OCI-LY1 (cell line): ENCODE measurements around the gene CARMIL1.

ENCODE experiments used
- H2AFZ ChIP-seq: fragments of 200-600 bp; sonication (generic), shearing (Covaris generic); 2 replicates; pipeline ENCODE4 v1.6.0; 2014; ENCODE audit warnings: antibody characterized with exemption, mild to moderate bottlenecking, low read length
- H3F3A ChIP-seq: fragments of 200-600 bp; sonication (generic), shearing (Covaris generic); 2 replicates; pipeline ENCODE4 v1.6.0; 2014; ENCODE audit warnings: mild to moderate bottlenecking, antibody characterized with exemption, low read length, moderate library complexity; ENCODE audit not compliant: insufficient read depth
- H3K27ac ChIP-seq: fragments of 200-600 bp; sonication (generic); 2 replicates; pipeline ENCODE4 v1.5.1; 2014; ENCODE audit warnings: low read length, mixed run types, mild to moderate bottlenecking, low read depth; ENCODE audit not compliant: poor library complexity, severe bottlenecking
- H3K27me3 ChIP-seq: fragments of 200-600 bp; sonication (generic); 2 replicates; pipeline ENCODE4 v1.6.0; 2014; ENCODE audit warnings: antibody characterized with exemption, mild to moderate bottlenecking, low read length, moderate library complexity; ENCODE audit not compliant: insufficient read depth
- H3K36me3 ChIP-seq: fragments of 200-600 bp; sonication (generic); 2 replicates; pipeline ENCODE4 v1.6.1; 2014; ENCODE audit warnings: mild to moderate bottlenecking, antibody characterized with exemption, low read length, moderate library complexity, mixed read lengths; ENCODE audit not compliant: insufficient read depth
- H3K4me1 ChIP-seq: fragments of 200-600 bp; sonication (generic); 2 replicates; pipeline ENCODE4 v1.5.1; 2014; ENCODE audit warnings: mild to moderate bottlenecking, low read length, moderate library complexity; ENCODE audit not compliant: insufficient read depth, severe bottlenecking
- H3K4me2 ChIP-seq: fragments of 200-600 bp; sonication (generic), shearing (Covaris generic); 2 replicates; pipeline ENCODE4 v1.6.1; 2014; ENCODE audit warnings: low read length
- H3K4me3 ChIP-seq: fragments of 200-600 bp; sonication (generic); 2 replicates; pipeline ENCODE4 v1.5.1; 2014; ENCODE audit warnings: low read length, low read depth, mild to moderate bottlenecking, mixed read lengths; ENCODE audit not compliant: poor library complexity, severe bottlenecking
- H3K79me2 ChIP-seq: fragments of 200-600 bp; shearing (Covaris generic); 2 replicates; pipeline ENCODE4 v1.6.1; 2016; ENCODE audit warnings: mixed run types, low read length, mixed read lengths; ENCODE audit not compliant: insufficient read depth
- H3K9ac ChIP-seq: fragments of 200-600 bp; sonication (generic), shearing (Covaris generic); 2 replicates; pipeline ENCODE4 v1.6.1; 2014; ENCODE audit warnings: mild to moderate bottlenecking, low read length, mixed read lengths
- H3K9me2 ChIP-seq: fragments of 200-600 bp; sonication (generic), shearing (Covaris generic); 2 replicates; pipeline ENCODE4 v1.6.1; 2014; ENCODE audit warnings: low read depth, mild to moderate bottlenecking, low read length, mixed read lengths
- H3K9me3 ChIP-seq: fragments of 200-600 bp; shearing (Covaris generic); 2 replicates; pipeline ENCODE4 v1.6.1; 2014; ENCODE audit warnings: low read length, mixed read lengths
- H4K20me1 ChIP-seq: fragments of 200-600 bp; sonication (generic), shearing (Covaris generic); 2 replicates; pipeline ENCODE4 v1.6.0; 2016; ENCODE audit warnings: mild to moderate bottlenecking, low read length; ENCODE audit not compliant: insufficient read depth
- CTCF ChIP-seq: fragments of 200-600 bp; sonication (generic), shearing (Covaris generic); IDR thresholded peaks from 2 replicates; pipeline ENCODE4 v1.5.1; 2017; ENCODE audit warnings: mild to moderate bottlenecking, antibody characterized with exemption, low read length, moderate library complexity, mixed read lengths
- EZH2 ChIP-seq: fragments of 200-600 bp; sonication (generic), shearing (Covaris generic); IDR thresholded peaks from 2 replicates; pipeline ENCODE4 v1.8.0; 2017; ENCODE audit warnings: borderline replicate concordance, mixed run types, mild to moderate bottlenecking, antibody characterized with exemption, low read length, moderate library complexity, mixed read lengths

CARMIL1 gene

GRCh38 chr6:25660512-25660911 lies 381.3 kb downstream of the CARMIL1 start:
- Histone ChIP-seq H3K4me3 (no peak overlapping the region), H3K9me2 (no peaks in the 10 kb centered on the region), H3K9ac (no peak overlapping the region), H3K79me2 (no peaks in the 10 kb centered on the region), H3K27me3 (no peaks in the 10 kb centered on the region), H3K27ac (no peak overlapping the region), H3F3A (no peaks in the 10 kb centered on the region), H3K4me1 (no peaks in the 10 kb centered on the region), H2AFZ (no peak overlapping the region), H3K9me3 (no peaks in the 10 kb centered on the region), H3K36me3 (no peaks in the 10 kb centered on the region), H3K4me2 (no peak overlapping the region), H4K20me1 (no peaks in the 10 kb centered on the region)
- no peak for TF ChIP-seq CTCF
- no peak for TF ChIP-seq EZH2

DNA sequence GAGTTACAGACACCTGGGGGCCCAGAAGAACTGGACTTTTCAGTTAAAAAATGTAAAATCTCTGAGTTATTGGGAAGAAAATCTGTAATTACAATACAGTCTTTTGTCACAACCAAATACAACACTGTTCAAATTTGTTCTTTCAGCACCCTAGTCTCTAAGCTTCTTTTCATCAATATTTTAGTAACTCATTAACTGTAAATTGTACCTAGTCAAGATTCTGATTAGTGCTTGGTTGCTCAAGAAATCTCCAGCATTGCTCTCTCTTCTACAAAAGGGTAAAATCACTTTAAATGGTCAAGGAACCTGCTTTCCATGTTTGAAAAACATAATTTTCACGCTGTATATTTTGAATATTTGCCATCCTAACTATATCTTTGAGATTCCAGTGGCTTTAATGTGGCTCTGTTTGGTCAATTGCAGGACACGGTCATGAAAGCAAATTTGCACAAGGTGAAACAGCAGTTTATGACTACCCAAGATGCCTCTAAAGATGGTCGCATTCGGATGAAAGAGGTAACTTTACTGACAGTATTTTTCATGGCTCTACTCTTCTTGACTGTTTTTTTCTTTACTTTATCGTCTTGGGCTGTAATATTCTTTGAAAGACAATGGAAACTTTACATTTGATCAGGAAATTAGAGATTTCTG lies 382.1 kb downstream of the CARMIL1 start:
- H3K79me2 ChIP-seq: no peaks in the 10 kb centered on the region
- TF ChIP-seq EZH2: no peak
- no peak overlapping the region for H3K9ac ChIP-seq
- H3K27ac ChIP-seq: no peak overlapping the region
- no peaks in the 10 kb centered on the region for H3K36me3 ChIP-seq
- no peaks in the 10 kb centered on the region for H3K9me3 ChIP-seq
- H3K27me3 ChIP-seq: no peaks in the 10 kb centered on the region
- H2AFZ ChIP-seq: no peak overlapping the region
- H3K9me2 ChIP-seq: no peaks in the 10 kb centered on the region
- no peak overlapping the region for H3K4me3 ChIP-seq
- no peaks in the 10 kb centered on the region for H3K4me1 ChIP-seq
- H3K4me2 ChIP-seq: no peak overlapping the region
- H4K20me1 ChIP-seq: no peaks in the 10 kb centered on the region
- H3F3A ChIP-seq: no peaks in the 10 kb centered on the region

GRCh38 chr6:25665455-25665854 lies 386.3 kb downstream of the CARMIL1 start:
- no peak for TF ChIP-seq CTCF

DNA sequence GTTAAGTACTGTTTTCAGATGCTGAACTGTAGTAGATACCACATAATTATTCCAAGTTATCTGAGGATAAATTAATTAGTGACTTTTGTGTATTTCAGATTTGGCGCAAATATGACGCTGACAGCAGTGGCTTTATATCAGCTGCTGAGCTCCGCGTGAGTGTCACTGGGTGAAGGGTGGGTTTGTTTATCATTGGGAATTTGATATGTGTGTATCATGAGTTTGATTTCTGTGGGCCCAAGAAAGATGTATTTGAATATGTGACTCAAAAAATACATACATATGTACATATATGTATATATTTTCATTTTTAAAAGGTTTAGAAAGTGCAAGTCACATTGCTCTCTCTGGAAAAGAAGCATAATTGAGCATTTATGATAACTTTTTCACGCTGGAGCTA lies 390.2 kb downstream of the CARMIL1 start:
- no peaks in the 10 kb centered on the region for H3F3A ChIP-seq
- H3K4me2 ChIP-seq: no peak overlapping the region
- no peaks in the 10 kb centered on the region for H3K9me2 ChIP-seq
- H3K4me1 ChIP-seq: no peaks in the 10 kb centered on the region
- no peak overlapping the region for H2AFZ ChIP-seq
- no peaks in the 10 kb centered on the region for H3K79me2 ChIP-seq
- H3K27me3 ChIP-seq: no peaks in the 10 kb centered on the region
- no peak overlapping the region for H3K4me3 ChIP-seq
- no peaks in the 10 kb centered on the region for H3K9me3 ChIP-seq
- H3K9ac ChIP-seq: no peak overlapping the region
- no peaks in the 10 kb centered on the region for H3K36me3 ChIP-seq
- H3K27ac ChIP-seq: no peak overlapping the region
- TF ChIP-seq EZH2: no peak
- no peak for TF ChIP-seq CTCF
- no peaks in the 10 kb centered on the region for H4K20me1 ChIP-seq

More at GRCh38 chr6:25665455-25665854, 386.3 kb downstream of the CARMIL1 start:
- no peak overlapping the region for H3K4me2 ChIP-seq
- H3K4me1 ChIP-seq: no peaks in the 10 kb centered on the region
- H4K20me1 ChIP-seq: no peaks in the 10 kb centered on the region
- H3K36me3 ChIP-seq: no peaks in the 10 kb centered on the region
- H3K9ac ChIP-seq: no peak overlapping the region
- H3K79me2 ChIP-seq: no peaks in the 10 kb centered on the region
- no peak overlapping the region for H2AFZ ChIP-seq
- H3K4me3 ChIP-seq: no peak overlapping the region
- no peaks in the 10 kb centered on the region for H3K9me3 ChIP-seq
- H3K27ac ChIP-seq: no peak overlapping the region
- H3F3A ChIP-seq: no peaks in the 10 kb centered on the region
- no peaks in the 10 kb centered on the region for H3K27me3 ChIP-seq
- no peaks in the 10 kb centered on the region for H3K9me2 ChIP-seq
